A673 (cell line): ENCODE results near the gene PCNT. TPM values are rescaled to one million over a fixed set of nuclear protein-coding genes. Genes with fewer than 3 reads are reported as not detected.

Source experiments
- BruUV-seq: library from RNA; stranded (reverse); fragments of 400-500 nt; replicated peaks from 2 replicates; lab custom pipeline; 2021; lab: Mats Ljungman, UMichigan
- CTCF ChIA-PET: fragments of 300-600 bp; sonication (Branson Sonifier 250); formaldehyde crosslinking; loops from one replicate; lab custom pipeline; 2022; ENCODE audit warnings: antibody characterized with exemption; lab: Charles Lee
- POLR2A ChIA-PET: fragments of 300-600 bp; sonication (Branson Sonifier 250); formaldehyde crosslinking; loops from one replicate; lab custom pipeline; 2022; ENCODE audit warnings: antibody characterized with exemption; ENCODE audit not compliant: low non-redundant PET; lab: Charles Lee
- DNase-seq: peaks from one replicate; pipeline ENCODE4 v3.0.0-alpha.2; 2015; ENCODE audit warnings: low spot score
- H3K27ac ChIP-seq: fragments of 200-600 bp; sonication (generic); 2 replicates; pipeline ENCODE4 v1.5.1; 2016; ENCODE audit warnings: mixed run types, low read depth, mild to moderate bottlenecking, mixed read lengths, antibody characterized with exemption, low read length; ENCODE audit not compliant: poor library complexity, severe bottlenecking
- H3K27me3 ChIP-seq: fragments of 200-600 bp; sonication (generic); replicated peaks from 2 replicates; pipeline ENCODE4 v1.6.1; 2017; ENCODE audit warnings: mixed run types, low read depth, mild to moderate bottlenecking, mixed read lengths, antibody characterized with exemption, low read length; ENCODE audit not compliant: insufficient read depth, poor library complexity
- H3K36me3 ChIP-seq: fragments of 200-600 bp; sonication (generic); 2 replicates; pipeline ENCODE4 v1.6.1; 2016; ENCODE audit warnings: mixed run types, mild to moderate bottlenecking, mixed read lengths, antibody characterized with exemption, low read length; ENCODE audit not compliant: insufficient read depth, poor library complexity, severe bottlenecking
- H3K4me1 ChIP-seq: fragments of 200-600 bp; sonication (generic); 2 replicates; pipeline ENCODE4 v1.6.1; 2017; ENCODE audit warnings: mixed run types, mild to moderate bottlenecking, mixed read lengths, antibody characterized with exemption, low read length; ENCODE audit not compliant: insufficient read depth, poor library complexity, severe bottlenecking
- H3K4me3 ChIP-seq: fragments of 200-600 bp; sonication (generic); 2 replicates; pipeline ENCODE4 v1.5.1; 2016; ENCODE audit warnings: low read depth, mixed run types, mild to moderate bottlenecking, mixed read lengths, low read length; ENCODE audit not compliant: poor library complexity, severe bottlenecking
- H3K9me3 ChIP-seq: fragments of 200-600 bp; sonication (generic); 2 replicates; pipeline ENCODE4 v1.6.1; 2016; ENCODE audit warnings: mixed run types, low read depth, mild to moderate bottlenecking, mixed read lengths, antibody characterized with exemption, low read length; ENCODE audit not compliant: poor library complexity, severe bottlenecking
- EZH2 ChIP-seq: fragments of 200-600 bp; sonication (generic); IDR thresholded peaks from 2 replicates; pipeline ENCODE4 v1.6.1; 2017; ENCODE audit warnings: borderline replicate concordance, low read depth, mild to moderate bottlenecking, mixed read lengths, antibody characterized with exemption, low read length; ENCODE audit not compliant: poor library complexity, severe bottlenecking
- intact Hi-C: fragments of 100-400 bp; cut with micrococcal nuclease; formaldehyde crosslinking; loops from one replicate; pipeline ENCODE4 v1.10.0; 2022; ENCODE audit not compliant: unreplicated experiment
- total RNA-seq: library from RNA; stranded (reverse); gene quantifications from 2 replicates; pipeline ENCODE4 v1.2.3, GENCODE V29; 2021
- TF ChIP-seq, protein P1 (sequence below): fragments of 300-800, 200-600 bp; sonication (generic); conservative IDR thresholded peaks from 2 replicates; pipeline ENCODE4 v1.5.1; 2017; ENCODE audit warnings: low read depth, mild to moderate bottlenecking, antibody characterized with exemption, low read length, moderate library complexity, mixed read lengths

The PCNT gene
- total RNA-seq, 1 experiment from 2014 or later, result 66.4 TPM

DNA sequence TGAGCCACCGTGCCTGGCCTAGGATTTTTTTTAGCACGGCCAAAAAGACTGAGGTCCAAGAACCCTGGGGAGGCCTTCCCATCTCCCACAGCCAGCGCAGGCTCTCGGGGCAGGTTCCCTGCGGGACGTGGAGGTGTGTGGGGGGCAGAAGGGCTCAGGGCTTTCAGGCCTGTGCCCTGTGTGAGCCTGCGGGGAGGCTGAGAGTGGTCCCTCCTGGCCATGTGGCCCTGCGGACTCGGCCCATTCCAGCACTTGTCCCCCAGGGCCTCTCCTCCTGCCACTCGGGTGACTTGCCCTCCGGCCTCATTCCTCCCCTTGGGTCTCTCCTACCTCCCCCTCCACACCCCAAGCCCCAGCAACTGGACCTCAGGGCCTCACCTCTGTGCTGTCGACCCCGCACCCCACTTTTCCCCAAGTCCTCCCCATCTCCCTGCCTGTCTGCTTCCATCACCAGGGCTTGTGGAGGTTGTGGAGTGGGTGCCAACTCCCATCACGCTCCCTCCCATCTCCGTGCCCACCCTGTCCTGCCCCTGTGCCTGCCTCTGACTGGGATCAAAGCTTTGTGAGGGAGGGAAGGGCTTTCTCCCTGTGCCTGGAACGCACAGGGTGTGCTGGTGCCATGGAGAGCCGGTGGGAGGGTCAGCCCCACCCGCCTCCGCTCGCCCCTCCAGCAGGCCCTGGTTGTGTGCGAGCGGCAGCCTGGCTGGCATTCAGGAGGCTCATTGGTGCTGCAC is 102.5 kb downstream of the PCNT start:
- intact Hi-C loops, result no loop called here
- DNase-seq, result no peak

DNA sequence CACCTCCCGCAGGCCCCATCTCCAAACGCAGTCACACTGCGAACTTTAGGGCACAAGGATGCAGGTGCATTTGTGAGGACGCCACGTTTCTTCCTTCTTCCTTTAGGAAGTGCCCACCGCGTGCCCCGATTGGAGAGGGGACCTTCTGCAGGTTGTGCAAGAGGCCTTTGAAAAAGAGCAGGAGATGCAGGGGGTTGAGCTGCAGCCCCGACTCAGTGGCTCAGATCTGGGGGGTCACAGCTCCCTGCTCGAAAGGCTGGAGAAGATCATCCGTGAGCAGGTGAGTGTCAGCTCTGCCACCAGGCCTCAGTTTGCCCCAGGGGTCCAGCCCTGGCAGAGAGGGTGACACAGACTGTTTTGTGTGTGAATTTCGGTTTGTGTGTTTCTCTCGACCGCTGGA is 103.6 kb downstream of the PCNT start:
- intact Hi-C loops, result no loop called here
- DNase-seq, result no peak
- ChIA-PET CTCF (no interaction called here), POLR2A (no interaction called here)
- BruUV-seq, result no TSS peak
- H3K4me3 ChIP-seq, result no peak overlapping the region
- TF ChIP-seq, protein P1, sequence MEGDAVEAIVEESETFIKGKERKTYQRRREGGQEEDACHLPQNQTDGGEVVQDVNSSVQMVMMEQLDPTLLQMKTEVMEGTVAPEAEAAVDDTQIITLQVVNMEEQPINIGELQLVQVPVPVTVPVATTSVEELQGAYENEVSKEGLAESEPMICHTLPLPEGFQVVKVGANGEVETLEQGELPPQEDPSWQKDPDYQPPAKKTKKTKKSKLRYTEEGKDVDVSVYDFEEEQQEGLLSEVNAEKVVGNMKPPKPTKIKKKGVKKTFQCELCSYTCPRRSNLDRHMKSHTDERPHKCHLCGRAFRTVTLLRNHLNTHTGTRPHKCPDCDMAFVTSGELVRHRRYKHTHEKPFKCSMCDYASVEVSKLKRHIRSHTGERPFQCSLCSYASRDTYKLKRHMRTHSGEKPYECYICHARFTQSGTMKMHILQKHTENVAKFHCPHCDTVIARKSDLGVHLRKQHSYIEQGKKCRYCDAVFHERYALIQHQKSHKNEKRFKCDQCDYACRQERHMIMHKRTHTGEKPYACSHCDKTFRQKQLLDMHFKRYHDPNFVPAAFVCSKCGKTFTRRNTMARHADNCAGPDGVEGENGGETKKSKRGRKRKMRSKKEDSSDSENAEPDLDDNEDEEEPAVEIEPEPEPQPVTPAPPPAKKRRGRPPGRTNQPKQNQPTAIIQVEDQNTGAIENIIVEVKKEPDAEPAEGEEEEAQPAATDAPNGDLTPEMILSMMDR, result no peak
- TF ChIP-seq EZH2, result no peak
- no peaks in the 10 kb centered on the region for H3K27me3 ChIP-seq
- peaks cover 23% of the 10 kb centered on the region for H3K36me3 ChIP-seq
- H3K27ac ChIP-seq, result no peak overlapping the region
- no peaks in the 10 kb centered on the region for H3K9me3 ChIP-seq
- no peaks in the 10 kb centered on the region for H3K4me1 ChIP-seq

More for the DNA sequence above, 102.5 kb downstream of the PCNT start:
- Histone ChIP-seq H3K36me3 (peaks cover 20% of the 10 kb centered on the region), H3K27me3 (no peaks in the 10 kb centered on the region), H3K4me1 (no peaks in the 10 kb centered on the region), H3K9me3 (no peaks in the 10 kb centered on the region), H3K4me3 (no peak overlapping the region), H3K27ac (no peak overlapping the region)
- no peak for TF ChIP-seq EZH2
- TF ChIP-seq, protein P1, result no peak
- POLR2A ChIA-PET, result no interaction called here
- no TSS peak for BruUV-seq
- CTCF ChIA-PET, result no interaction called here

DNA sequence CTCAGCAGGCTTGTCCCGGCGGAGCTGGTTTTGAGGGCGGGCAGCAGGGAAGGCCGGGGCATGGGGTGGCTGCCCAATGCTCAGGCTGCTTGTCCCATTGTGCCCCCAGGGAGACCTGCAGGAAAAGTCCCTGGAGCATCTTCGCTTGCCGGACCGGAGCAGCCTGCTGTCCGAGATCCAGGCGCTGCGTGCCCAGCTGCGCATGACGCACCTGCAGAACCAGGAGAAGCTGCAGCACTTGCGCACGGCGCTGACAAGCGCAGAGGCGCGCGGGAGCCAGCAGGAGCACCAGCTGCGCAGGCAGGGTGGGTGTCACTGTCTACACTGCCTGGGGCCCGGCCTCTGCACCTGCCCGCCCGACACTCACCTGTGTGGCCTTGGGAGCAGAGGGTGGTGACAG is 104.3 kb downstream of the PCNT start:
- Histone ChIP-seq H3K27me3 (no peaks in the 10 kb centered on the region), H3K4me3 (no peak overlapping the region), H3K27ac (no peak overlapping the region), H3K4me1 (no peaks in the 10 kb centered on the region), H3K9me3 (no peaks in the 10 kb centered on the region), H3K36me3 (peaks cover 23% of the 10 kb centered on the region)
- CTCF ChIA-PET, result no interaction called here
- BruUV-seq, result no TSS peak
- no peak for DNase-seq
- POLR2A ChIA-PET, result no interaction called here
- TF ChIP-seq EZH2, result no peak
- intact Hi-C loops, result no loop called here
